Measurements from ENCODE around the gene SDK2. TPM values are rescaled to one million over a fixed set of nuclear protein-coding genes. Genes with fewer than 3 reads are reported as not detected.

The SDK2 gene
- total RNA-seq (2022; extraction: Qiagen RNA extraction), result 1.1 to 2.4 TPM (median 1.9 TPM) in 5 replicates

GRCh38 chr17:73644145-73645049, at the start of gene SDK2:
Gene SDK2, minus strand, starts transcription at chr17:73644445. Its CDS starts 357 bp downstream, at chr17:73644088.

GRCh38 chr17:73311781-73312641, 332.2 kb downstream of the SDK2 start, which contains the start of gene CDC42EP4:
Gene CDC42EP4, minus strand, starts transcription at chr17:73312001. Its CDS starts 25,501 bp downstream, at chr17:73286500.

